ENCODE results near the gene MYH9. TPM values are rescaled to one million over a fixed set of nuclear protein-coding genes. Genes with fewer than 3 reads are reported as not detected.

Gene MYH9
- total RNA-seq, 2 experiments from 2014 or later: 901 to 925 TPM

DNA sequence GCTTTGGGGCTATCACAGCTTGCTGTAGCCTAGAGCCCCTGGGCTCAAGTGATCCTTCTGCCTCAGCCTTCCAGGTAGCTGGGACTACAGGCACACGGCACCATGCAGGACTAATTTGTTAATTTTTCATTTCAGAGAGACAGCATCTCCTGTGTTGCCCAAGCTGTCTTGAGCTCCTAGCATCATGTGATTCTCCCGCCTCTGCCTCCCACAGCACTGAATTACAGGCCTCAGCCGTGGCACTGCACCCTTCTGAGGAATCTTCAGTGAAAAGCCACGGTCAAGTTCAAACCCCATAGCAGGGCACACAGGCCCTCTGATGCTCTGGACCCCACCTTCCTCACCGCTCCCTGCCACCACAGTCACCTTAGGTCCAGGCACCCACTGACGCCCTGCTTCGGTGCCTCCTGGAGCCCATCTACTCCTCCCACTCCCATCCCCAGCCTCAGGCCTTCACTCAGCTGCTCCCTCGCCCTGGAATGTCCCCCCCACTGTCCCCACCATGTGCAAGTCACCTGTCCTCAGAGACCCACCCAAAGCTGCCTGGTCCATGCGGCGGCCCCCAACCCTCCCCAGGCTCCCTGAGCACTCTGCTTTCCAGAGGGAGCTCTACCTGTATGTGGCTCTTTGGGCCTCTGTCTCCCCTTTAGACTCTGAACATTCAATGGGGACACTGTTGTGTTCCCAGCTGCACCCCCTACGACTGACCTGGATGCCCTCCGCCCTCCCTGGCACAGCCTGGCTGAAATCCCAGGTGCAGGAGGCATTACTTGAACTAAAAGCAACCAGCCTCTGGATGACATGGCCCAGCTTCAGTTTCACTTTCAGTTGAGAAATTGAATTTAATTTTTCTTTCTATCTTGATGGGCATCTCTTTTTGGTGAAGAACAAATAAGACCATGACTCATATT is 150.1 kb downstream of the MYH9 start:
- ChIA-PET POLR2A (interaction anchor here (0.8 to 2.7 kb wide), 7 partner anchors 16 to 538 kb away, joined by 3 to 21 read pairs (median 5); partner anchors contain the start of genes APOL1 and IFT27), CTCF (interaction anchor here (0.9 to 2.4 kb wide), 5 partner anchors 40 to 273 kb away, joined by 3 to 5 read pairs (median 3); no protein-coding TSS in a partner anchor)
- Histone ChIP-seq H3K4me3 (ENCODE audit: low read length) (peak overlapping the region; percentile 89), H3K27ac (ENCODE audit: low read depth in 1 of 2, low read length in 2 of 2) (peak overlapping the region; percentile 67 to 79), H3K36me3 (ENCODE audit: insufficient read depth, low read length) (peaks cover 36% of the 10 kb centered on the region), H3K27me3 (ENCODE audit: control insufficient read depth in 1 of 2, insufficient read depth in 2 of 2, low read length in 2 of 2) (no peaks in the 10 kb centered on the region), H3K4me1 (ENCODE audit: insufficient read depth, low read length) (peaks cover 50% of the 10 kb centered on the region), H3K9me3 (ENCODE audit: control insufficient read depth in 1 of 2, insufficient read depth in 1 of 2, low read length in 2 of 2) (no peaks in the 10 kb centered on the region)
- DNase-seq: peak in 3 of 14 experiments; percentile 39 to 62 (median 47)
- no peaks in the 10 kb centered on the region for H3K27me3 Mint-ChIP-seq
- peak overlapping the region; percentile 90 for H3K27ac Mint-ChIP-seq
- no peaks in the 10 kb centered on the region for H3K9me3 Mint-ChIP-seq
- H3K4me3 Mint-ChIP-seq: peak overlapping the region; percentile 87
- peaks cover 59% of the 10 kb centered on the region for H3K36me3 Mint-ChIP-seq (ENCODE audit: low read depth)
- TF ChIP-seq, protein P1, sequence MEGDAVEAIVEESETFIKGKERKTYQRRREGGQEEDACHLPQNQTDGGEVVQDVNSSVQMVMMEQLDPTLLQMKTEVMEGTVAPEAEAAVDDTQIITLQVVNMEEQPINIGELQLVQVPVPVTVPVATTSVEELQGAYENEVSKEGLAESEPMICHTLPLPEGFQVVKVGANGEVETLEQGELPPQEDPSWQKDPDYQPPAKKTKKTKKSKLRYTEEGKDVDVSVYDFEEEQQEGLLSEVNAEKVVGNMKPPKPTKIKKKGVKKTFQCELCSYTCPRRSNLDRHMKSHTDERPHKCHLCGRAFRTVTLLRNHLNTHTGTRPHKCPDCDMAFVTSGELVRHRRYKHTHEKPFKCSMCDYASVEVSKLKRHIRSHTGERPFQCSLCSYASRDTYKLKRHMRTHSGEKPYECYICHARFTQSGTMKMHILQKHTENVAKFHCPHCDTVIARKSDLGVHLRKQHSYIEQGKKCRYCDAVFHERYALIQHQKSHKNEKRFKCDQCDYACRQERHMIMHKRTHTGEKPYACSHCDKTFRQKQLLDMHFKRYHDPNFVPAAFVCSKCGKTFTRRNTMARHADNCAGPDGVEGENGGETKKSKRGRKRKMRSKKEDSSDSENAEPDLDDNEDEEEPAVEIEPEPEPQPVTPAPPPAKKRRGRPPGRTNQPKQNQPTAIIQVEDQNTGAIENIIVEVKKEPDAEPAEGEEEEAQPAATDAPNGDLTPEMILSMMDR (IDR thresholded peaks at IDR 0.05): no peak
- intact Hi-C loops (cut with DNase I, micrococcal nuclease): loop anchor here in 1 of 2 experiments (5.0 kb wide), 1 partner anchor 40 kb away; no protein-coding TSS in a partner anchor
- ATAC-seq (ENCODE audit: poor library complexity): no peak
- peaks cover 55% of the 10 kb centered on the region for H3K4me1 Mint-ChIP-seq (ENCODE audit: low read depth)

DNA sequence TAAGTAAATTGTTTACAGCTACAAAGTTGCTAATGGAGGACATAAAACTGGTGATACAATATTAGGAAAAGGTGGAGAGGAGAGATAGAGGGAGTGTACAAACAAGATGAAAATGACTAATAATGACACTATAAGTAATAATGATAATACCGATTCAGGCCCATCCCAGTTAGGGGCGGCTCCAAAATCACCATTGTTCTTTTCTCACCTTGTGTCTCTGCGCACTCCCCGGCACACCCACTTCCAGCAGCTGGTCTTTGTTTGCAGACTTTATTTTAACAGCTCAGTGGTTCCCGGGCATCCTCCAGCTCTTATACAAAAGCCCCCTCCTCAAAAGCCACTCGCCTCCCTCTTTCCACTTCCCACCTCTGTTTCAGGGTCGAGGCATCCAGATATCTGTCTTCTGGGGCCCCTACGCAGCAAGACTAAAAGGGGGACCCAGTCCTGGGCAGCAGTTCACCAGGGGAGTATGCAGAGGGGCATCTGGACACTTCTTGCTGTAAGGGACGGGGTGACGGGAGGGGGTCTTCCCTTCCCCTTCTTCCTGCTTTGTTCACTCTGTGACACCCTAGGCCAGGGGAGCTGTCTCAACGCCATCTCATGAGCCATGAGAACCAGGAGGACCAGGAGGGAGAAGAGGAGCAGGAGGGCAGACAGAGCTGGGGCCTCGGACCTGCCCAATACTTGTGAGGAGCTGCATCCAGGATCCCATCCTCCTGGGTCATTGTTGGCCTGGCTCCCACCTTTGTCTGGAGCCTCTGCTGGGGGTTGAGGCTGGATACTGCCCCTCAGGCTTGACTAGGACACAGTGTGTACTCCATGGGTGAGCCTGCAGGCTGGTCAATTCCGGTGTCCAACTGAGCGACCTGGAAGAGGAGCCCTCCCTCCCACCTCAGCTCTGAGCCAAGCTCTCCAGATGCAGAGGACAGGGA is 151.1 kb downstream of the MYH9 start:
- H3K4me3 Mint-ChIP-seq: peak overlapping the region; percentile 67
- H3K9me3 ChIP-seq (ENCODE audit: control insufficient read depth in 1 of 2, insufficient read depth in 1 of 2, low read length in 2 of 2): no peaks in the 10 kb centered on the region
- H3K27ac Mint-ChIP-seq: peak overlapping the region; percentile 90
- CTCF ChIA-PET: interaction anchor here (0.7 to 0.9 kb wide), 2 partner anchors 16 to 250 kb away, joined by 3 read pairs; partner anchors contain the start of gene APOL1
- ATAC-seq (ENCODE audit: poor library complexity): no peak
- peak overlapping the region in 1 of 2 donors; percentile 2 for H3K27ac ChIP-seq (ENCODE audit: low read depth in 1 of 2, low read length in 2 of 2)
- H3K4me1 Mint-ChIP-seq (ENCODE audit: low read depth): peaks cover 55% of the 10 kb centered on the region
- peak in 1 of 14 experiments; percentile 12 for DNase-seq
- H3K4me3 ChIP-seq (ENCODE audit: low read length): peak overlapping the region; percentile 89
- POLR2A ChIA-PET: no interaction called here
- peaks cover 70% of the 10 kb centered on the region for H3K36me3 Mint-ChIP-seq (ENCODE audit: low read depth)
- intact Hi-C loops (cut with DNase I, micrococcal nuclease): loop anchor here in 1 of 2 experiments (5.0 kb wide), 1 partner anchor 41 kb away; no protein-coding TSS in a partner anchor
- peaks cover 52% of the 10 kb centered on the region for H3K4me1 ChIP-seq (ENCODE audit: insufficient read depth, low read length)
- no peaks in the 10 kb centered on the region for H3K27me3 ChIP-seq (ENCODE audit: control insufficient read depth in 1 of 2, insufficient read depth in 2 of 2, low read length in 2 of 2)
- H3K9me3 Mint-ChIP-seq: no peaks in the 10 kb centered on the region
- TF ChIP-seq, protein P1 (IDR thresholded peaks at IDR 0.05): no peak
- peaks cover 47% of the 10 kb centered on the region for H3K36me3 ChIP-seq (ENCODE audit: insufficient read depth, low read length)
- no peaks in the 10 kb centered on the region for H3K27me3 Mint-ChIP-seq

DNA sequence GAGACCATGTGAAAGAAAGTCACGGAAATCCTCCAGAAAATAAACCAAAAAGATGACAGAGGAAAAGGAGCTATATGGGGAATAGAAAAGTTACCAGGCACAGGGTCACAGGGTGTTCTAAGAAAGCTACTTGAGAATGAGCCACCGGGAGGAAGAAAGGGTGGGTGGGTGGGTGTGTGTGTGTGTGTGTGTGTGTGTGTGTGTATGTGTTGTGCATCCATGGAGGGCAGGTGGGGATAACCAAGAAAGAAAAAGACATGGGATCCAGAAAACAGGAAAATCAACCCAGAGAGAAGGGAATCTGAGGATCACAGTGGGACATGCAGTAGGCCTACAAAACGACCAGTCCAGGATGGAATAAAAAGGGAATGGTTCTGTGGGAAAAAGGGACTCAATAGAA is 152.2 kb downstream of the MYH9 start:
- Histone ChIP-seq H3K27me3 (ENCODE audit: control insufficient read depth in 1 of 2, insufficient read depth in 2 of 2, low read length in 2 of 2) (no peaks in the 10 kb centered on the region), H3K36me3 (ENCODE audit: insufficient read depth, low read length) (peaks cover 57% of the 10 kb centered on the region), H3K9me3 (ENCODE audit: control insufficient read depth in 1 of 2, insufficient read depth in 1 of 2, low read length in 2 of 2) (no peaks in the 10 kb centered on the region), H3K4me3 (ENCODE audit: low read length) (no peak overlapping the region), H3K27ac (ENCODE audit: low read depth in 1 of 2, low read length in 2 of 2) (no peak overlapping the region), H3K4me1 (ENCODE audit: insufficient read depth, low read length) (peaks cover 52% of the 10 kb centered on the region)
- ATAC-seq (ENCODE audit: poor library complexity): no peak
- H3K36me3 Mint-ChIP-seq (ENCODE audit: low read depth): peaks cover 81% of the 10 kb centered on the region
- H3K27me3 Mint-ChIP-seq: no peaks in the 10 kb centered on the region
- intact Hi-C loops (cut with DNase I, micrococcal nuclease): loop anchor here in 1 of 2 experiments (5.0 kb wide), 1 partner anchor 42 kb away; no protein-coding TSS in a partner anchor
- ChIA-PET POLR2A (no interaction called here), CTCF (interaction anchor here (0.7 to 0.9 kb wide), 2 partner anchors 17 to 251 kb away, joined by 3 read pairs; partner anchors contain the start of gene APOL1)
- H3K27ac Mint-ChIP-seq: peak overlapping the region; percentile 3
- peak overlapping the region; percentile 67 for H3K4me3 Mint-ChIP-seq
- no peak for DNase-seq
- H3K4me1 Mint-ChIP-seq (ENCODE audit: low read depth): peaks cover 55% of the 10 kb centered on the region
- TF ChIP-seq, protein P1 (IDR thresholded peaks at IDR 0.05): no peak
- H3K9me3 Mint-ChIP-seq: no peaks in the 10 kb centered on the region
